OCI-LY1 (cell line): ENCODE measurements around the gene CPNE1.

Experiments
- H2AFZ ChIP-seq: fragments of 200-600 bp; sonication (generic), shearing (Covaris generic); 2 replicates; pipeline ENCODE4 v1.6.0; 2014; ENCODE audit warnings: antibody characterized with exemption, mild to moderate bottlenecking, low read length
- H3F3A ChIP-seq: fragments of 200-600 bp; sonication (generic), shearing (Covaris generic); 2 replicates; pipeline ENCODE4 v1.6.0; 2014; ENCODE audit warnings: mild to moderate bottlenecking, antibody characterized with exemption, low read length, moderate library complexity; ENCODE audit not compliant: insufficient read depth
- H3K27ac ChIP-seq: fragments of 200-600 bp; sonication (generic); 2 replicates; pipeline ENCODE4 v1.5.1; 2014; ENCODE audit warnings: low read length, mixed run types, mild to moderate bottlenecking, low read depth; ENCODE audit not compliant: poor library complexity, severe bottlenecking
- H3K27me3 ChIP-seq: fragments of 200-600 bp; sonication (generic); 2 replicates; pipeline ENCODE4 v1.6.0; 2014; ENCODE audit warnings: antibody characterized with exemption, mild to moderate bottlenecking, low read length, moderate library complexity; ENCODE audit not compliant: insufficient read depth
- H3K36me3 ChIP-seq: fragments of 200-600 bp; sonication (generic); 2 replicates; pipeline ENCODE4 v1.6.1; 2014; ENCODE audit warnings: mild to moderate bottlenecking, antibody characterized with exemption, low read length, moderate library complexity, mixed read lengths; ENCODE audit not compliant: insufficient read depth
- H3K4me1 ChIP-seq: fragments of 200-600 bp; sonication (generic); 2 replicates; pipeline ENCODE4 v1.5.1; 2014; ENCODE audit warnings: mild to moderate bottlenecking, low read length, moderate library complexity; ENCODE audit not compliant: insufficient read depth, severe bottlenecking
- H3K4me2 ChIP-seq: fragments of 200-600 bp; sonication (generic), shearing (Covaris generic); 2 replicates; pipeline ENCODE4 v1.6.1; 2014; ENCODE audit warnings: low read length
- H3K4me3 ChIP-seq: fragments of 200-600 bp; sonication (generic); 2 replicates; pipeline ENCODE4 v1.5.1; 2014; ENCODE audit warnings: low read length, low read depth, mild to moderate bottlenecking, mixed read lengths; ENCODE audit not compliant: poor library complexity, severe bottlenecking
- H3K79me2 ChIP-seq: fragments of 200-600 bp; shearing (Covaris generic); 2 replicates; pipeline ENCODE4 v1.6.1; 2016; ENCODE audit warnings: mixed run types, low read length, mixed read lengths; ENCODE audit not compliant: insufficient read depth
- H3K9ac ChIP-seq: fragments of 200-600 bp; sonication (generic), shearing (Covaris generic); 2 replicates; pipeline ENCODE4 v1.6.1; 2014; ENCODE audit warnings: mild to moderate bottlenecking, low read length, mixed read lengths
- H3K9me2 ChIP-seq: fragments of 200-600 bp; sonication (generic), shearing (Covaris generic); 2 replicates; pipeline ENCODE4 v1.6.1; 2014; ENCODE audit warnings: low read depth, mild to moderate bottlenecking, low read length, mixed read lengths
- H3K9me3 ChIP-seq: fragments of 200-600 bp; shearing (Covaris generic); 2 replicates; pipeline ENCODE4 v1.6.1; 2014; ENCODE audit warnings: low read length, mixed read lengths
- H4K20me1 ChIP-seq: fragments of 200-600 bp; sonication (generic), shearing (Covaris generic); 2 replicates; pipeline ENCODE4 v1.6.0; 2016; ENCODE audit warnings: mild to moderate bottlenecking, low read length; ENCODE audit not compliant: insufficient read depth
- CTCF ChIP-seq: fragments of 200-600 bp; sonication (generic), shearing (Covaris generic); IDR thresholded peaks from 2 replicates; pipeline ENCODE4 v1.5.1; 2017; ENCODE audit warnings: mild to moderate bottlenecking, antibody characterized with exemption, low read length, moderate library complexity, mixed read lengths
- EZH2 ChIP-seq: fragments of 200-600 bp; sonication (generic), shearing (Covaris generic); IDR thresholded peaks from 2 replicates; pipeline ENCODE4 v1.8.0; 2017; ENCODE audit warnings: borderline replicate concordance, mixed run types, mild to moderate bottlenecking, antibody characterized with exemption, low read length, moderate library complexity, mixed read lengths

CPNE1 gene

GRCh38 chr20:35698298-35699126 lies 33.8 kb upstream of the CPNE1 start:
- H4K20me1 ChIP-seq: no peaks in the 10 kb centered on the region
- H3K27me3 ChIP-seq: no peaks in the 10 kb centered on the region
- H3K9ac ChIP-seq: peak overlapping the region; percentile 90
- no peaks in the 10 kb centered on the region for H3K9me2 ChIP-seq
- peak overlapping the region; percentile 59 for H3K27ac ChIP-seq
- peaks cover 29% of the 10 kb centered on the region for H3K4me1 ChIP-seq
- peak overlapping the region; percentile 87 for H3K4me3 ChIP-seq
- peak overlapping the region; percentile 99 for H3K4me2 ChIP-seq
- H3K9me3 ChIP-seq: no peaks in the 10 kb centered on the region
- H2AFZ ChIP-seq: peak overlapping the region; percentile 60; the same call in 1 of the 2 replicates
- peaks cover 19% of the 10 kb centered on the region for H3F3A ChIP-seq
- H3K79me2 ChIP-seq: no peaks in the 10 kb centered on the region; the same call in 1 of the 2 replicates
- H3K36me3 ChIP-seq: peaks cover 37% of the 10 kb centered on the region
- no peak for TF ChIP-seq CTCF
- TF ChIP-seq EZH2: no peak

GRCh38 chr20:35697696-35698297 lies 33.1 kb upstream of the CPNE1 start:
- H3K36me3 ChIP-seq: peaks cover 33% of the 10 kb centered on the region
- peak overlapping the region; percentile 17 for H3K27ac ChIP-seq
- H3K9me3 ChIP-seq: no peaks in the 10 kb centered on the region
- peak overlapping the region; percentile 99 for H3K4me2 ChIP-seq
- H3K4me1 ChIP-seq: peaks cover 29% of the 10 kb centered on the region
- no peaks in the 10 kb centered on the region; the same call in 1 of the 2 replicates for H3K79me2 ChIP-seq
- peak overlapping the region; percentile 90 for H3K9ac ChIP-seq
- TF ChIP-seq CTCF (no peak), EZH2 (no peak)
- peak overlapping the region; percentile 87 for H3K4me3 ChIP-seq
- H3K9me2 ChIP-seq: no peaks in the 10 kb centered on the region
- H3F3A ChIP-seq: peaks cover 12% of the 10 kb centered on the region
- H3K27me3 ChIP-seq: no peaks in the 10 kb centered on the region
- no peak overlapping the region for H2AFZ ChIP-seq
- no peaks in the 10 kb centered on the region for H4K20me1 ChIP-seq

GRCh38 chr20:35695978-35696377 lies 31.3 kb upstream of the CPNE1 start:
- H3K4me3 ChIP-seq: no peak overlapping the region
- TF ChIP-seq CTCF: no peak
- no peak for TF ChIP-seq EZH2
- H2AFZ ChIP-seq: no peak overlapping the region

More at GRCh38 chr20:35695978-35696377, 31.3 kb upstream of the CPNE1 start:
- no peaks in the 10 kb centered on the region for H3K9me3 ChIP-seq
- peaks cover 4% of the 10 kb centered on the region; the same call in 1 of the 2 replicates for H3F3A ChIP-seq
- peaks cover 26% of the 10 kb centered on the region for H3K4me1 ChIP-seq
- peaks cover 18% of the 10 kb centered on the region; the same call in 1 of the 2 replicates for H3K36me3 ChIP-seq
- H3K27me3 ChIP-seq: no peaks in the 10 kb centered on the region
- no peak overlapping the region for H3K9ac ChIP-seq
- no peak overlapping the region for H3K27ac ChIP-seq
- H3K9me2 ChIP-seq: no peaks in the 10 kb centered on the region
- no peaks in the 10 kb centered on the region; the same call in 1 of the 2 replicates for H3K79me2 ChIP-seq
- no peaks in the 10 kb centered on the region for H4K20me1 ChIP-seq
- no peak overlapping the region for H3K4me2 ChIP-seq
